SH-SY5Y (cell line): ENCODE results near the gene TULP1.

Source experiments
- GATA2 ChIP-seq: IDR thresholded peaks from 2 replicates; pipeline ENCODE4 v1.6.1; 2011; ENCODE audit warnings: mild to moderate bottlenecking, low read depth, low read length
- GATA3 ChIP-seq: IDR thresholded peaks from 2 replicates; pipeline ENCODE4 v1.6.1; 2011; ENCODE audit warnings: low read depth, mild to moderate bottlenecking, low read length, moderate library complexity

The TULP1 gene

DNA sequence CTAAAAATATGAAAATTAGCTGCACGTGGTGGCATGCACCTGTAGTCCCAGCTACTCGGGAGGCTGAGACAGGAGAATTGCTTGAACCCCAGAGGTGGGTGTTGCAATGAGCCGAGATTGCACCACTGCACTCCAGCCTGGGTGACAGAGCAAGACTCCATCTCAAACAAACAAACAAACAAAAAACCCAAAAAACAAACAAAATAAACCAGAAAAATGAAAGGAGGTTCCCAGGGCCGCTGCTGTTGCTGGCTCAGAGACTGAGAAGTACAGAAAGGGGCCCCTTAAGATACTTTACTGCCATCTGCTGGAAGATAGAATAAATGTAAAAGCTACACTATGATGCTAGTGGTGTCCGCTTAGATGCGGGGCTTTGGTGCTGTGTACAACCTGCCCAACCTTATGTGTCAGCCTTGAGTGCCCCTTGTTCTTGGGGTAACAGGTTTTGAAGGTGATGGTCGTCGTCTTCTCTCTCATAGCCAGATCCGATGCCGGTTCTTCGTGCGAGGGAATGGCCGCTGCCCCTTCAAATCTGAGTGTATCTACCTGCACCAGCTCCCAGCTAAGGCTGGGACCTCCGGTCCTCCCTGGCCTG is 63.3 kb downstream of the TULP1 start:
- TF ChIP-seq GATA2: no peak
- no peak for TF ChIP-seq GATA3

DNA sequence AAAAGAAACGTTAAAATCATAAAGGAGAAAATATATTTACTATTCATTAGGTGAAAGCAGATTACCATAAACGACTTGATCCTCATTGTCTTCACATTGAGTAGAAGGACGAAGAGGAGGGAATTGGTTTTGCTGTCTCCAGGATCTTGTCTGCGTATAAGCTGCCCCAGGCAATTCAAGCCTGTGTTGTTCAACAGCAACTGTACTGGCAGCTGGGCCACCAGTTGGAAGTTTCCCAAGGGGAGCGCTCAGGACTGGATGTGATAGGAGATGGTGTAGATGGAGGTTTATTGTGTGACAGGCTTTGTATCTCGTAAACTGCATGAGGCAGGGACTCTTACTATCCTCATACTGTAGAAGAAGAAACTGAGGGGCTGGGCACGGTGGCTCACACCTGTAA is 64.5 kb downstream of the TULP1 start:
- TF ChIP-seq GATA2: no peak
- no peak for TF ChIP-seq GATA3
